ENCODE results near the gene RWDD3.

DNA sequence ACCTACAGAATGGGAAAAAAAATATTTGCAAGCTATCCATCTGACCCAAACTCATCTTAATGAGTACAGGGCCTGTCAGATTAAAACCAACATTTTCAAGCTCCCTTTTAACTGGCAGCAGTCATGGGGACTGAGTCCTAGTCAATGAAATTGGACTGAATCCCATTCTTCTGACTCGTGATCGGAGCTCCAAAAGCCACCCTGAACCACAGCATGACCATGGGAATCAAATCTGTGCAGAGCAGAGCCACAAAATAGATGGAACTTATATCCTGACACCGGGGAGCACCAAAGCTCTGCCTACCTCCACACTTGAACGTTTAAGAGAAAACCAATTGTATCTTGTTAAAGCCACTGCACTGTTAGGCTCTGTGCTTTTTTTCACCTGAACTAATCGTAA is 5.0 kb upstream of the RWDD3 start:
- TF ChIP-seq, protein P1, sequence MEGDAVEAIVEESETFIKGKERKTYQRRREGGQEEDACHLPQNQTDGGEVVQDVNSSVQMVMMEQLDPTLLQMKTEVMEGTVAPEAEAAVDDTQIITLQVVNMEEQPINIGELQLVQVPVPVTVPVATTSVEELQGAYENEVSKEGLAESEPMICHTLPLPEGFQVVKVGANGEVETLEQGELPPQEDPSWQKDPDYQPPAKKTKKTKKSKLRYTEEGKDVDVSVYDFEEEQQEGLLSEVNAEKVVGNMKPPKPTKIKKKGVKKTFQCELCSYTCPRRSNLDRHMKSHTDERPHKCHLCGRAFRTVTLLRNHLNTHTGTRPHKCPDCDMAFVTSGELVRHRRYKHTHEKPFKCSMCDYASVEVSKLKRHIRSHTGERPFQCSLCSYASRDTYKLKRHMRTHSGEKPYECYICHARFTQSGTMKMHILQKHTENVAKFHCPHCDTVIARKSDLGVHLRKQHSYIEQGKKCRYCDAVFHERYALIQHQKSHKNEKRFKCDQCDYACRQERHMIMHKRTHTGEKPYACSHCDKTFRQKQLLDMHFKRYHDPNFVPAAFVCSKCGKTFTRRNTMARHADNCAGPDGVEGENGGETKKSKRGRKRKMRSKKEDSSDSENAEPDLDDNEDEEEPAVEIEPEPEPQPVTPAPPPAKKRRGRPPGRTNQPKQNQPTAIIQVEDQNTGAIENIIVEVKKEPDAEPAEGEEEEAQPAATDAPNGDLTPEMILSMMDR (IDR thresholded peaks at IDR 0.05), result no peak
- no peak for TF ChIP-seq POLR2A (IDR thresholded peaks at IDR 0.05)
